Loucy (cell line): ENCODE data around the gene SYCP2L.

Experiments
- H2AFZ ChIP-seq: fragments of 200-600 bp; sonication (generic); 2 replicates; pipeline ENCODE4 v1.6.0; 2016; ENCODE audit warnings: antibody characterized with exemption, mild to moderate bottlenecking, low read length, moderate library complexity
- H3F3A ChIP-seq: fragments of 200-600 bp; 2 replicates; pipeline ENCODE4 v1.6.0; 2016; ENCODE audit warnings: antibody characterized with exemption, low read depth, mild to moderate bottlenecking
- H3K27me3 ChIP-seq: fragments of 200-600 bp; sonication (generic); 2 replicates; pipeline ENCODE4 v1.6.1; 2014; ENCODE audit warnings: low read length, mild to moderate bottlenecking; ENCODE audit not compliant: insufficient read depth, poor library complexity, severe bottlenecking
- H3K36me3 ChIP-seq: fragments of 200-600 bp; sonication (generic); 2 replicates; pipeline ENCODE4 v1.6.1; 2016; ENCODE audit warnings: low read length; ENCODE audit not compliant: insufficient read depth
- H3K4me1 ChIP-seq: fragments of 200-600 bp; sonication (generic); 2 replicates; pipeline ENCODE4 v1.5.1; 2014; ENCODE audit warnings: low read length, mild to moderate bottlenecking; ENCODE audit not compliant: insufficient read depth, poor library complexity, severe bottlenecking
- H3K4me2 ChIP-seq: fragments of 200-600 bp; sonication (generic); 2 replicates; pipeline ENCODE4 v1.6.0; 2014; ENCODE audit warnings: antibody characterized with exemption, low read length, low read depth, mild to moderate bottlenecking; ENCODE audit not compliant: poor library complexity, severe bottlenecking
- H3K4me3 ChIP-seq: fragments of 200-600 bp; sonication (generic); 2 replicates; pipeline ENCODE4 v1.5.1; 2014; ENCODE audit warnings: low read length, mild to moderate bottlenecking, mixed read lengths; ENCODE audit not compliant: poor library complexity, severe bottlenecking
- H3K79me2 ChIP-seq: fragments of 200-600 bp; sonication (generic); 2 replicates; pipeline ENCODE4 v1.6.1; 2014; ENCODE audit warnings: low read length; ENCODE audit not compliant: insufficient read depth
- H3K9ac ChIP-seq: fragments of 200-600 bp; sonication (generic); 2 replicates; pipeline ENCODE4 v1.6.0; 2014; ENCODE audit warnings: mild to moderate bottlenecking, low read depth, low read length, moderate library complexity; ENCODE audit not compliant: poor library complexity, severe bottlenecking
- H3K9me2 ChIP-seq: fragments of 200-600 bp; sonication (generic); replicated peaks from 2 replicates; pipeline ENCODE4 v1.6.1; 2016; ENCODE audit warnings: low read depth, low read length, mixed read lengths
- H3K9me3 ChIP-seq: fragments of 200-600 bp; sonication (generic); 2 replicates; pipeline ENCODE4 v1.6.1; 2014; ENCODE audit warnings: mild to moderate bottlenecking, antibody characterized with exemption, low read length, low read depth; ENCODE audit not compliant: insufficient read depth
- H4K20me1 ChIP-seq: fragments of 200-600 bp; sonication (generic); 2 replicates; pipeline ENCODE4 v1.6.0; 2014; ENCODE audit warnings: antibody characterized with exemption, low read length, mild to moderate bottlenecking; ENCODE audit not compliant: insufficient read depth, poor library complexity, severe bottlenecking
- CTCF ChIP-seq: fragments of 200-600 bp; sonication (generic); conservative IDR thresholded peaks from 2 replicates; pipeline ENCODE4 v1.5.1; 2014; ENCODE audit warnings: mild to moderate bottlenecking, antibody characterized with exemption, low read length
- EZH2phosphoT487 ChIP-seq: fragments of 200-600 bp; IDR thresholded peaks from 2 replicates; pipeline ENCODE4 v1.6.1; 2018; ENCODE audit warnings: antibody characterized with exemption, mild to moderate bottlenecking, moderate library complexity, borderline replicate concordance

SYCP2L gene

DNA sequence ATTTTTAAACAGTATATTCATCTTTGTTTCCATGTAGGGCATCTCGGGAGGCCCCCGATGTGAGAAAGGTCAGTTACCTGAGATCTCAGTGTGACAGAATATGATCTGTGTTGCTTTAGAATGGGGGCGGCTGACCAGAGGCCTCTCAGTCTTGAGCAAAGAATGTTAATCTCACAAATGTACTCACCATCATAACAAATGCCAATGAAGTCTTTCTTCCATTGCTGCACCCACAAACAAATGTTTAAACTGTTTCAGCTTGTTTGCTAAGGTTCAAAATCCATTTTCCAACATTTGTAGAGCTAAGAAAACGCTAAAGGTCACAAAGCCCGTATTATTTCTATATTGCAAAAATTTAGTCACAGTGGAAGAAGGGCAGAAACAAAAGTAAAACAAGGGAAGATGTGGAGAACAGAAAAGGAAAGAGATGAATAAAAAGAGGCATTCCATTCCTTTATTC lies 125.5 kb downstream of the SYCP2L start:
- Histone ChIP-seq H3K36me3 (no peaks in the 10 kb centered on the region), H3K4me3 (no peak overlapping the region), H3K9ac (no peak overlapping the region), H3K79me2 (no peaks in the 10 kb centered on the region), H4K20me1 (no peaks in the 10 kb centered on the region), H3K27me3 (no peaks in the 10 kb centered on the region), H3K9me2 (no peaks in the 10 kb centered on the region), H3K9me3 (no peaks in the 10 kb centered on the region), H3K4me1 (no peaks in the 10 kb centered on the region), H3F3A (no peaks in the 10 kb centered on the region), H3K4me2 (no peak overlapping the region), H2AFZ (no peak overlapping the region)
- TF ChIP-seq CTCF (no peak), EZH2phosphoT487 (no peak)

DNA sequence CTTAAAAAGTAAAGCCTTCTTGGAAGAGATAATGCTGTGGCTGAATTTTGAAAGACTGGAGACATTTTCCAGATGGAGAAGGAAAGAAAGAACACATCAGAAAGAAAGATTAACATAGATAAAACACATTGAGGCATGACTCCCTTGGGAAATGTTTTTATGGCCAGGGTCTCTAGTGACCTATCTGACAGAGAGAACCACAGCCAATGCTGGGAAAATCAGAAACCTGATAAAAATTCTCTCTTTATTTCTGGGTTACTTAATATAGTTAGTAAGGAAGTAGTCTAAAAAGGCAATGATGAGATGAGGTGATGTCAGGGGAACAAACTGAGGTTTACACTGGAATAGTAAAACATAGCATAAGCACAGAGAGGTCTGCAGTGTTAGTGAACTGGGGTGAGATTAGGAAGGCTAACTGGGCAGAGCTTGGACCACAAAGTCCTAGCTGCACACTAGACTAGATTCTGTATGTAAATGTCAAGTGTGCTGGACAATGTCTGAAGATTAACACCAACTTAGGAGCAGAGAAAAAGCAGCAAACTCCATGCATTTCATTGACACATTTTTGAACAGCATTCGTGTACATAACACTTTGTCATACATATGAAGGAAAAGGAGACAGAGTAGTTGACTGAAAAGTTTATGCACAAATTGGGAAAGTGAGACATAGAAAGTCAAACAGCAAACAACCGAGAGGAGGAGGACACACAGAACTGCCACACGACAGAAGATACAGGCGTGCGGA lies 126.3 kb downstream of the SYCP2L start:
- Histone ChIP-seq H3K9me3 (no peaks in the 10 kb centered on the region), H3K4me2 (no peak overlapping the region), H3K9me2 (no peaks in the 10 kb centered on the region), H3K79me2 (no peaks in the 10 kb centered on the region), H3K4me3 (no peak overlapping the region), H4K20me1 (no peaks in the 10 kb centered on the region), H3K9ac (no peak overlapping the region), H2AFZ (no peak overlapping the region), H3K4me1 (no peaks in the 10 kb centered on the region), H3K36me3 (no peaks in the 10 kb centered on the region), H3K27me3 (no peaks in the 10 kb centered on the region), H3F3A (no peaks in the 10 kb centered on the region)
- TF ChIP-seq CTCF (no peak), EZH2phosphoT487 (no peak)

DNA sequence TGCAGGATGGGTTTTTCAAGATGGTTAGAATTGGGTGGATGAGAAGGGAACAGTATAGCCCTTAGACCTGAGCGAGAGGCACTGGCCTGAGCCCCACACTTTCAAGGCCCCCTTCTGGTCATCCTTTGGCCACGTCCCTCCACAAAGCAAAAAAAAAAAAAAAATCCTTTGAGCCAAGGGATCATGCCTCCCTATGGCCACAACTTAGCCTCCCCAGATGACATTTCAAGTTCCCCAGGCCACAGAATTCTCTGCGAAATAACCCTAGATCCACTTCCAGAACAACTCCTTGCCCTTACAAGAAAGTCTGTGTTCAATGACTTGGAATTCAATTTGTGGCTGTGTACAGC lies 126.8 kb downstream of the SYCP2L start:
- H3K9me2 ChIP-seq, result no peaks in the 10 kb centered on the region
- no peak overlapping the region for H3K4me2 ChIP-seq
- no peak for TF ChIP-seq CTCF
- TF ChIP-seq EZH2phosphoT487, result no peak
- no peak overlapping the region for H3K9ac ChIP-seq
- no peaks in the 10 kb centered on the region for H4K20me1 ChIP-seq
- H3K27me3 ChIP-seq, result no peaks in the 10 kb centered on the region
- no peaks in the 10 kb centered on the region for H3F3A ChIP-seq
- H3K9me3 ChIP-seq, result no peaks in the 10 kb centered on the region
- no peaks in the 10 kb centered on the region for H3K4me1 ChIP-seq
- H2AFZ ChIP-seq, result no peak overlapping the region
- no peak overlapping the region for H3K4me3 ChIP-seq
- H3K36me3 ChIP-seq, result no peaks in the 10 kb centered on the region
- H3K79me2 ChIP-seq, result no peaks in the 10 kb centered on the region
